ENCODE data around the gene AOPEP.
"Not testable (repeated sequence)": the region's sequence is repeated elsewhere in the genome, so short reads cannot be mapped to it uniquely, and the experiment has no call there.

Gene AOPEP

DNA sequence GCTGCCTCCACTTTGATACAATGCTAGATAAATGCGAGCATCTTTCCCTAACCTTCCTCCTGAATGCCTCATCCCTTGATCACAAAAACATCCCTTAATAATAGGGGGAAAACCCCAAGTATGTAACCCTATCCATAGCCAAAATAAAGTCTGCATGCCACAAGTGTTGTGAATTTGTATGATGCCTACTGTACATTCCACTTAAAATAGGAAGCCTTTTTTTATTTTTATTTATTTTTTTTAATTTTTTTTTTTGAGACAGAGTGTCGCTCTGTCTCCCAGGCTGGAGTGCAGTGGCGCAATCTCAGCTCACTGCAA is 207.0 kb downstream of the AOPEP start:
- DNase-seq: no peak
- H3K27me3 ChIP-seq: no peaks in the 10 kb centered on the region
- TF ChIP-seq, protein P1, sequence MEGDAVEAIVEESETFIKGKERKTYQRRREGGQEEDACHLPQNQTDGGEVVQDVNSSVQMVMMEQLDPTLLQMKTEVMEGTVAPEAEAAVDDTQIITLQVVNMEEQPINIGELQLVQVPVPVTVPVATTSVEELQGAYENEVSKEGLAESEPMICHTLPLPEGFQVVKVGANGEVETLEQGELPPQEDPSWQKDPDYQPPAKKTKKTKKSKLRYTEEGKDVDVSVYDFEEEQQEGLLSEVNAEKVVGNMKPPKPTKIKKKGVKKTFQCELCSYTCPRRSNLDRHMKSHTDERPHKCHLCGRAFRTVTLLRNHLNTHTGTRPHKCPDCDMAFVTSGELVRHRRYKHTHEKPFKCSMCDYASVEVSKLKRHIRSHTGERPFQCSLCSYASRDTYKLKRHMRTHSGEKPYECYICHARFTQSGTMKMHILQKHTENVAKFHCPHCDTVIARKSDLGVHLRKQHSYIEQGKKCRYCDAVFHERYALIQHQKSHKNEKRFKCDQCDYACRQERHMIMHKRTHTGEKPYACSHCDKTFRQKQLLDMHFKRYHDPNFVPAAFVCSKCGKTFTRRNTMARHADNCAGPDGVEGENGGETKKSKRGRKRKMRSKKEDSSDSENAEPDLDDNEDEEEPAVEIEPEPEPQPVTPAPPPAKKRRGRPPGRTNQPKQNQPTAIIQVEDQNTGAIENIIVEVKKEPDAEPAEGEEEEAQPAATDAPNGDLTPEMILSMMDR (IDR thresholded peaks at IDR 0.05; ENCODE audit: low read depth, low read length): no peak
- H3K9me3 ChIP-seq: no peaks in the 10 kb centered on the region; the same call in 1 of the 2 replicates
- no peaks in the 10 kb centered on the region for H3K36me3 ChIP-seq
- H3K4me1 ChIP-seq: peaks cover 16% of the 10 kb centered on the region
- no peak overlapping the region for H3K4me3 ChIP-seq (ENCODE audit: low read depth, low read length)

DNA sequence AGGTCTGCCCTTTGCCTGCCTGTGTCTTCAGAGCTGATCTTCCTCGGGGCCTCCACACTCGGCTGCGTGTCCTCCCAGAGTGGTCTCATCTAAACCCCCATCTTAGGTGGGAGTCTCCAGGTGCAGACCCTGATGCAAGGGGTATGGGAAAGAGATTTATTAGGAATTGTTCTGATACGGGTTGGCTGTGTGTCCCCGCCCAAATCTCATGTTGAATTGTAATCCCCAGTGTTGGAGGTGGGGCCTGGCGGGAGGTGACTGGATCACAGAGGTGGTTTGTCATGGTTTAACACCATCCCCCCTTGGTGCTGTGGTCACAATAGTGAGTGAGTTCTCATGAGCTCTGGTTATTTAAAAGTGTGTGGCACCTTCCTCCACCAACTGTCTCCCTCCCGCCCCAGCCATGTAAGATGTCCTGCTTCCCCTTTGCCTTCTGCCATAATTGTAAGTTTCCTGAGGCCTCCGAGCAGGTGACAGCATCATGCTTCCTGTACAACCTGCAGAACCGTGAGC is 208.4 kb downstream of the AOPEP start:
- no peaks in the 10 kb centered on the region for H3K36me3 ChIP-seq
- no peak for DNase-seq
- no peaks in the 10 kb centered on the region for H3K27me3 ChIP-seq
- H3K4me1 ChIP-seq: peaks cover 17% of the 10 kb centered on the region
- H3K4me3 ChIP-seq (ENCODE audit: low read depth, low read length): no peak overlapping the region
- H3K9me3 ChIP-seq: no peaks in the 10 kb centered on the region; the same call in 1 of the 2 replicates
- TF ChIP-seq, protein P1 (IDR thresholded peaks at IDR 0.05; ENCODE audit: low read depth, low read length): no peak

DNA sequence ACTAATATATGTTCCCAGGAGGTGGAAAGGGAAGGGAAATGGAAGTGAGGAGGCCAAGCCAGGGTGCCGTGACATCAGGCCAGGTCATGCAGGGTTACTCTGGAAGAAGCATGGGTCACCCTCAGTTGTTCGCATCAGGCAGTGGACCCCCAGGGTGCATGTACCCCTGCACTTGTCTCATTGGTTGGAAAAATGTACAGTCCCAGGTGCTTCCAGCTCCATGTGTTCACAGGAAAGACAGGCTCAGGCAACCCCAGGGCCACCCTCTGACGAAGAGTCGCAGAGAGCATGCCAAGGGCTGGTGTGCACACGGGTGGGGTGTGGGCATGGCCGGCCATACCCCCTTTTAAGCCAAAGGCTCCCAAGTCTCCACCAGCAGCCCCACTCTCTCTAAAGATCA is 208.9 kb downstream of the AOPEP start:
- DNase-seq: no peak
- no peaks in the 10 kb centered on the region; the same call in 1 of the 2 replicates for H3K9me3 ChIP-seq
- no peak overlapping the region for H3K4me3 ChIP-seq (ENCODE audit: low read depth, low read length)
- H3K36me3 ChIP-seq: no peaks in the 10 kb centered on the region
- peaks cover 17% of the 10 kb centered on the region for H3K4me1 ChIP-seq
- H3K27me3 ChIP-seq: no peaks in the 10 kb centered on the region
- TF ChIP-seq, protein P1 (IDR thresholded peaks at IDR 0.05; ENCODE audit: low read depth, low read length): no peak

DNA sequence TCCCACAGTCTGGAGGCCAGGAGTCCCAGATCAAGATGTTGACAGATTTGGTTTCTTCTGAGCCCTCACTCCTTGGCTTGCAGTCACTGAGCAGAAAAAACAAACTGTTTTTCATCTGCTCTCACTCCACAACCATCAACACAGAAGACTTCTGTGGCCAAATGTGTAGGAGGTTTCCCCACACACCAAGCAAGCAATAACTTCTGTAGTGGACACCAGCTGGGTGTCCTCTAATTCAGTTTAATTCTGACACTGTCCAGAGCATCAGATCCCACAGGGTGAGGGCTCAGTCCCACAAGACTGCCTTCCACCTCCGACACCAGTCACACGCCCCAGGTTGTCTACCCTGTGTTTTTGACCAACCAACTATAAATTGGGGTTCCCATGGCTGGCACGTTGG is 209.9 kb downstream of the AOPEP start:
- TF ChIP-seq, protein P1 (IDR thresholded peaks at IDR 0.05; ENCODE audit: low read depth, low read length): no peak
- Histone ChIP-seq H3K9me3 (no peaks in the 10 kb centered on the region; the same call in 1 of the 2 replicates), H3K4me3 (ENCODE audit: low read depth, low read length) (no peak overlapping the region), H3K36me3 (no peaks in the 10 kb centered on the region), H3K27me3 (no peaks in the 10 kb centered on the region), H3K4me1 (peaks cover 25% of the 10 kb centered on the region)
- no peak for DNase-seq

DNA sequence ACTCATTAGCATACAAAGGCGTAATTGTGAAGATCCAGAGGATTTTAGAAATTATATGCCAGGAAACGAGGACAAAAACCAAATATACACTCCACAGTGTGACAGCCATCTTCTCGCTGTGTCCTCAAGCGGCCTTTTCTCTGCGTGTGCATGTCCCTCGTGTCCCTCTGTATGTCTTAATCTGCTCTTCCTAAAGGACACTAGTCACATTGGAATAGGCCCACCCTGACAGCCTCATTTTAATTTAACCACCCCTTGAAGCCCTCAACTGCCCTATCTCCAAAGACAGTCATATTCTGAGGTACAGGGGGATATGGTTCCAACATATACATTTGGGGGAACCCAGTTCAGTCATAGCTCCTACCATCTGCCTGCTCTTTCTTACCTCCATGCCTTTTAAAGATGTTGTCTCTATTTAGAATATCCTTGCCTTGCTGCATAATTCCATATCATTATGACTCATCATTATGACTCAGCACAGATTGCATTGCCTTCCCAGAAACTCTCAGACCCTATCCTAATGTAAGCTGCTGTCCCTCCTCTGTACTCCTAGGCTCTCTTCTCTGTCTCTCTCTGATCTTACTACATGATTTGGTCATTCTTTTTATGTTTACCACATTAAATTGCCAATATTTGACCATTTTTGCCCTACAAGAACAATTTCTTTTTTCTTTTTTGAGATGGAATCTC is 210.9 kb downstream of the AOPEP start:
- Histone ChIP-seq H3K36me3 (no peaks in the 10 kb centered on the region), H3K4me1 (peaks cover 26% of the 10 kb centered on the region), H3K27me3 (no peaks in the 10 kb centered on the region), H3K4me3 (ENCODE audit: low read depth, low read length) (no peak overlapping the region), H3K9me3 (no peaks in the 10 kb centered on the region; the same call in none of the 2 replicates)
- TF ChIP-seq, protein P1 (IDR thresholded peaks at IDR 0.05; ENCODE audit: low read depth, low read length): no peak
- DNase-seq: no peak

DNA sequence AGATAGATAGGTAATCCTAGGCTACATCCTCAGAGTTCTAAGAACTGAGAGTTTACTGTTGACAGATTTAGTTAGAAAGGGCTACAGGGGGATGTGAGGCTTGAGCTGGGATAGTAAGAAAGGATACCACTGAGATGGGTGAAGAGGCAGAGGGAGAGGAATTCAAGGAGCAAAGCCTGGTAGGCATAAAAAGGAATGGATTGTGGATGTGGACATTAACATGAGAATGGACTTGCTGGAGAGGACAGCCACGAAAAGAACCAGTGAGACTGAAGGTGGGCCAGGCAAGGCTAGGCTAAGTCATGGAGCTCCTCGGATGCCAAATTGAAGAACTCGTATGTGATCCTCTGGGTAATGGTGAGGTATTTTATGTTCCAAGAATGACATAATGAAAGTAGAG is 211.9 kb downstream of the AOPEP start:
- Histone ChIP-seq H3K36me3 (no peaks in the 10 kb centered on the region), H3K4me1 (peaks cover 26% of the 10 kb centered on the region), H3K27me3 (no peaks in the 10 kb centered on the region), H3K9me3 (no peaks in the 10 kb centered on the region; the same call in none of the 2 replicates), H3K4me3 (ENCODE audit: low read depth, low read length) (no peak overlapping the region)
- no peak for DNase-seq
- TF ChIP-seq, protein P1 (IDR thresholded peaks at IDR 0.05; ENCODE audit: low read depth, low read length): no peak

DNA sequence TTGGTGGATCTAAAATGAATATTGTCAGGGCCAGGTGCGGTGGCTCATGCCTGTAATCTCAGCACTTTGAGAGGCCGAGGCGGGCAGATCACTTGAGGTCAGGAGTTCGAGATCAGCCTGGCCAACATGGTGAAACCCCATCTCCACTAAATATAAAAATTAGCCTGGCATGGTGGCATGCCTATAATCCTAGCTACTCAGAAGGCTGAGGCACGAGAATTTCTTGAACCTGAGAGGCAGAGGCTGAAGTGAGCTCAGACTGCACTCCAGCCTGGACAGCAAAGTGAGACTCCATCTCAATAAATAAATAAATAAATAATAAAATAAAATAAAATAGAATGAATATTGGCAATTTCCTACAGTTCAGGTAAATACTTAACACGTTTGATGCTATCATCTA is 213.8 kb downstream of the AOPEP start:
- H3K9me3 ChIP-seq; H3K36me3 ChIP-seq; H3K4me3 ChIP-seq (ENCODE audit: low read depth, low read length); H3K27me3 ChIP-seq; DNase-seq: not testable (repeated sequence)
- peaks cover 26% of the 10 kb centered on the region for H3K4me1 ChIP-seq
